HepG2 (cell line): ENCODE measurements around the gene SOAT2. TPM values are rescaled to one million over a fixed set of nuclear protein-coding genes. Genes with fewer than 3 reads are reported as not detected.
A peak's percentile ranks its signal among the peaks of the same experiment; 100 is the strongest.

ENCODE experiments used
- ATF3 ChIP-seq: sonication (generic); formaldehyde crosslinking; IDR thresholded peaks from 2 replicates; pipeline ENCODE4 v1.4.0; 2020; ENCODE audit warnings: missing genetic modification reagents
- CBFB ChIP-seq: sonication (generic); formaldehyde crosslinking; IDR thresholded peaks from 2 replicates; pipeline ENCODE4 v1.4.0; 2020; ENCODE audit warnings: missing genetic modification reagents
- KLF15 ChIP-seq: sonication (generic); formaldehyde crosslinking; IDR thresholded peaks from 2 replicates; pipeline ENCODE4 v1.8.1; 2023; ENCODE audit warnings: borderline replicate concordance, mild to moderate bottlenecking, inconsistent platforms, missing genetic modification reagents, mixed read lengths
- MED8 ChIP-seq: sonication (generic); formaldehyde crosslinking; IDR thresholded peaks from 2 replicates; pipeline ENCODE4 v1.8.1; 2023; ENCODE audit warnings: mild to moderate bottlenecking, missing genetic modification reagents; ENCODE audit not compliant: insufficient replicate concordance
- NFAT5 ChIP-seq: sonication (generic); formaldehyde crosslinking; IDR thresholded peaks from 2 replicates; pipeline ENCODE4 v1.4.0; 2020; ENCODE audit warnings: missing genetic modification reagents
- NR2F1 ChIP-seq, 2 experiments: fragments of 450-650 bp in 1 of 2; formaldehyde crosslinking in 1 of 2; IDR thresholded peaks; 2 replicates each; pipeline versions ENCODE4 v1.5.0 to v1.6.1; 2016 to 2020; ENCODE audit warnings: mild to moderate bottlenecking in 1 of 2, missing compliant biosample characterization in 1 of 2, missing genetic modification reagents in 1 of 2, moderate library complexity in 1 of 2
- PRPF4 ChIP-seq: fragments of 200-400 bp; formaldehyde crosslinking; IDR thresholded peaks from 2 replicates; pipeline ENCODE4 v1.6.1; 2016; ENCODE audit warnings: low read length, low read depth; ENCODE audit not compliant: poor library complexity, severe bottlenecking
- RFXAP ChIP-seq: sonication (generic); formaldehyde crosslinking; IDR thresholded peaks from 2 replicates; pipeline ENCODE4 v1.4.0; 2020; ENCODE audit warnings: missing genetic modification reagents, borderline replicate concordance
- SMAD9 ChIP-seq: sonication (generic); formaldehyde crosslinking; IDR thresholded peaks from 2 replicates; pipeline ENCODE4 v1.5.1; 2020; ENCODE audit warnings: mild to moderate bottlenecking, missing genetic modification reagents
- ZFAT ChIP-seq: sonication (generic); formaldehyde crosslinking; conservative IDR thresholded peaks from 2 replicates; pipeline ENCODE4 v1.8.1; 2023; ENCODE audit warnings: missing genetic modification reagents, inconsistent platforms
- ZNF256 ChIP-seq: sonication (generic); formaldehyde crosslinking; conservative IDR thresholded peaks from 2 replicates; pipeline ENCODE4 v1.4.0; 2020; ENCODE audit warnings: missing genetic modification reagents
- ZNF280B ChIP-seq: sonication (generic); formaldehyde crosslinking; IDR thresholded peaks from 2 replicates; pipeline ENCODE4 v1.5.0; 2020; ENCODE audit warnings: missing genetic modification reagents, mild to moderate bottlenecking, borderline replicate concordance
- ZNF343 ChIP-seq: sonication (generic); formaldehyde crosslinking; IDR thresholded peaks from 2 replicates; pipeline ENCODE4 v1.4.0; 2020; ENCODE audit warnings: mild to moderate bottlenecking, missing genetic modification reagents
- ZNF383 ChIP-seq: sonication (generic); formaldehyde crosslinking; IDR thresholded peaks from 2 replicates; pipeline ENCODE4 v1.4.0; 2020; ENCODE audit warnings: missing genetic modification reagents, mild to moderate bottlenecking, borderline replicate concordance
- ZNF512 ChIP-seq: sonication (generic); formaldehyde crosslinking; IDR thresholded peaks from 2 replicates; pipeline ENCODE4 v1.4.0; 2020; ENCODE audit warnings: mild to moderate bottlenecking, missing genetic modification reagents
- ZNF563 ChIP-seq: sonication (generic); formaldehyde crosslinking; IDR thresholded peaks from 2 replicates; pipeline ENCODE4 v1.8.0; 2022; ENCODE audit warnings: mild to moderate bottlenecking, moderate library complexity, missing genetic modification reagents
- polyA plus RNA-seq, 8 experiments: library from polyadenylated mRNA; depleted of rRNA in 3 of 8; stranded (reverse) in 7 of 8; unstranded in 1 of 8; fragments of >200 nt; fragmentation: Illumina TruSeq in 4 of 8; extraction: Trizol in 4 of 8; gene quantifications; 2 replicates each; pipeline versions ENCODE4 v1.2.1 to v1.2.3, GENCODE V29; 2011 to 2016; ENCODE audit warnings: low read depth in 4 of 8, missing spikeins in 1 of 8, mixed read lengths in 1 of 8; ENCODE audit not compliant: insufficient read depth in 1 of 8
- total RNA-seq, 5 experiments: library from RNA; depleted of rRNA; stranded (reverse); fragments of >200 nt; fragmentation: Illumina TruSeq; extraction: Trizol; gene quantifications; 2 replicates each; pipeline ENCODE4 v1.2.3, GENCODE V29; 2016; ENCODE audit warnings: low read depth in 1 of 5

The SOAT2 gene
- total and polyA plus RNA-seq, 2 of the 13 experiments (the other 11 are each of a cell fraction or from before 2014, with no cell fraction given), result 14.9 to 108 TPM

- no peak for TF ChIP-seq NFAT5 (CRISPR knock-in tag)
- TF ChIP-seq ZFAT (CRISPR knock-in tag), result no peak
- TF ChIP-seq ZNF256 (CRISPR knock-in tag), result no peak
- no peak for TF ChIP-seq ZNF343 (CRISPR knock-in tag)
- TF ChIP-seq ATF3, result no peak
- TF ChIP-seq ZNF383 (CRISPR knock-in tag), result no peak
- TF ChIP-seq ZNF280B (CRISPR knock-in tag), result no peak
- TF ChIP-seq MED8 (CRISPR knock-in tag), result no peak
- no peak for TF ChIP-seq CBFB (CRISPR knock-in tag)
- TF ChIP-seq KLF15 (CRISPR knock-in tag), result no peak
- no peak for TF ChIP-seq RFXAP (CRISPR knock-in tag)
- TF ChIP-seq ZNF563 (CRISPR knock-in tag), result no peak
- TF ChIP-seq PRPF4, result no peak
- no peak for TF ChIP-seq ZNF512 (CRISPR knock-in tag)
- peak; percentile 85 to 87 for TF ChIP-seq NR2F1 (CRISPR knock-in tag; IDR thresholded peaks at IDR 0.05)
- TF ChIP-seq SMAD9 (CRISPR knock-in tag), result no peak
Observed at GRCh38 chr12:53145383-53146260, 42.3 kb downstream of the SOAT2 start (continued).
